ENCODE data around the gene ABI1.

DNA sequence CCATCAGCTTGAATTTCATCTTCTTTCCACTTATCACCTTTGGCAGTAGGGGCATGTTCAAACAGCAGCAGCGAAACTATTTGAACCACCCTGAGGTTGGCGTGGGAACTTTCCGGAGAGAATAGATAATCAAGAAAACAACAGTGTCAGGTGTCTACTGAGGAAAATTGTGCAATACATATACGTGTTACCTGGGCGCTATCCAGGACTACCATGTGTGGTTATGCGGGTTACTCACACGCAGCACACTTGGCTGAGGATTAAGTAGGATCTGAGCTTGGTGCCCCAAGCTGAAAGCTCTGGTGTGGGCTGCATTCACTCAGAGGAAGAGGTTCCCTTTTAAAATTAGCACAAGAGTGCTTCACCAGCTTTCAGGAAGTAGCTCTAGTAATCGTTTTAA lies 8.8 kb upstream of the ABI1 start:
- TF ChIP-seq CTCF (IDR thresholded peaks at IDR 0.05; ENCODE audit: low read length) (no peak), EZH2 (IDR thresholded peaks at IDR 0.05; ENCODE audit: borderline replicate concordance, low read length) (no peak)
